ENCODE measurements around the gene RELA. TPM values are rescaled to one million over a fixed set of nuclear protein-coding genes. Genes with fewer than 3 reads are reported as not detected.

Gene RELA
- total and polyA plus RNA-seq, 2 of the 13 experiments (the other 11 are each of a cell fraction or from before 2014, with no cell fraction given): 21.4 to 40.5 TPM

DNA sequence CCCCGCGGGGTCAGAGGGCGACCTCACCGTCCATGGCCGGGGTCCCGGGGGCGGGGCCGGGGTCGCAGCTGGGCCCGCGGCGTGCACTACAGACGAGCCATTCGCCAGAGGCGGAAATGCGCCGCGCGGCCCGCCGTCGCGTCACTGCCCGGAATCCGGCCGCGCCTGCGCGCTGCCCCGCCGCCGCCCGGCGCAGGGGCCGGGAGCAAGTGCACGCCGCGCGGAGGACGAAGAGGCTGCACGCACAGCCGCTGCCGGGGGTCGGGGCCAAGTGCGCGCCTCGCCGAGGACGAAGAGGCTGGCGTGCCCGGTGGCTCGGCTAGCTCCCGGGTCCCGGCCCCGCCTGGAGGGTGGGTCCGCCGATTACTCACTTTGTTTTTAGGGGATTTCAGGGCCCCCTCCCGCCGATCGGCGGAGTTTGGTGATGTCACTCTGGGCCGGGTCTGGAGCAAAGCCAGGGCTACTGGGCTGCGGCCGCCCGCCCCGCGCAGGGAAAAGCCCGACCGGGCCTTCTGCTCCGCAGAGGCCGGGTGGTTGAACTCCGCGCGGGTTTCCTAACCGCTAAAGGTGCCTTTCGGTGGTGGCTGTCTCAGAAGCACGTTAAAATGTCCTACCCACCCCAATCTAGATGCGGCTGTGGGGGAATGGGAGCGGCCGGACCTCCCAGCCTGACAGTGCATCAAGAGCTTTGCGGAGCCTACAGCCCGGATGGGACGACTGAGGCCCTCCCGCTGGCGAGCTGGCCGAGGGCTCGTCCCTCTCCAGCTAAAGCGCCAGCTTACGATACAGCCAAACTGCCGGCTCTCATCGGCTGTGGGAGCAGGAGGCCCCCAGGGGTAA lies at the start of gene RELA (continued):
- 0 out of 2 replicates have a peak, but pooled peaks have one; percentile 50 for TF ChIP-seq ZNF546 (CRISPR knock-in tag; conservative IDR thresholded peaks at IDR 0.05)
- TF ChIP-seq, protein P1, sequence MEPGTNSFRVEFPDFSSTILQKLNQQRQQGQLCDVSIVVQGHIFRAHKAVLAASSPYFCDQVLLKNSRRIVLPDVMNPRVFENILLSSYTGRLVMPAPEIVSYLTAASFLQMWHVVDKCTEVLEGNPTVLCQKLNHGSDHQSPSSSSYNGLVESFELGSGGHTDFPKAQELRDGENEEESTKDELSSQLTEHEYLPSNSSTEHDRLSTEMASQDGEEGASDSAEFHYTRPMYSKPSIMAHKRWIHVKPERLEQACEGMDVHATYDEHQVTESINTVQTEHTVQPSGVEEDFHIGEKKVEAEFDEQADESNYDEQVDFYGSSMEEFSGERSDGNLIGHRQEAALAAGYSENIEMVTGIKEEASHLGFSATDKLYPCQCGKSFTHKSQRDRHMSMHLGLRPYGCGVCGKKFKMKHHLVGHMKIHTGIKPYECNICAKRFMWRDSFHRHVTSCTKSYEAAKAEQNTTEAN (CRISPR knock-in tag; conservative IDR thresholded peaks at IDR 0.05): no peak
- peak; percentile 73 for TF ChIP-seq ZNF777 (CRISPR knock-in tag; IDR thresholded peaks at IDR 0.05)
- TF ChIP-seq ZNF256 (CRISPR knock-in tag; conservative IDR thresholded peaks at IDR 0.05): 0 out of 2 replicates have a peak, but pooled peaks have one; percentile 26
- TF ChIP-seq ZNF292 (CRISPR knock-in tag; IDR thresholded peaks at IDR 0.05; ENCODE audit: borderline replicate concordance, low read depth): no peak
- no peak for TF ChIP-seq ELF4 (CRISPR knock-in tag; IDR thresholded peaks at IDR 0.05; ENCODE audit: borderline replicate concordance)
- peak; percentile 72 for TF ChIP-seq ZNF350 (CRISPR knock-in tag; IDR thresholded peaks at IDR 0.05; ENCODE audit: borderline replicate concordance, low read depth)
- peak; percentile 73; the same call in 1 of the 2 replicates for TF ChIP-seq ZNF552 (CRISPR knock-in tag; IDR thresholded peaks at IDR 0.05; ENCODE audit: borderline replicate concordance)
- peak; percentile 37; the same call in 1 of the 2 replicates for TF ChIP-seq ZMAT3 (CRISPR knock-in tag; conservative IDR thresholded peaks at IDR 0.05)
- TF ChIP-seq, protein P2, sequence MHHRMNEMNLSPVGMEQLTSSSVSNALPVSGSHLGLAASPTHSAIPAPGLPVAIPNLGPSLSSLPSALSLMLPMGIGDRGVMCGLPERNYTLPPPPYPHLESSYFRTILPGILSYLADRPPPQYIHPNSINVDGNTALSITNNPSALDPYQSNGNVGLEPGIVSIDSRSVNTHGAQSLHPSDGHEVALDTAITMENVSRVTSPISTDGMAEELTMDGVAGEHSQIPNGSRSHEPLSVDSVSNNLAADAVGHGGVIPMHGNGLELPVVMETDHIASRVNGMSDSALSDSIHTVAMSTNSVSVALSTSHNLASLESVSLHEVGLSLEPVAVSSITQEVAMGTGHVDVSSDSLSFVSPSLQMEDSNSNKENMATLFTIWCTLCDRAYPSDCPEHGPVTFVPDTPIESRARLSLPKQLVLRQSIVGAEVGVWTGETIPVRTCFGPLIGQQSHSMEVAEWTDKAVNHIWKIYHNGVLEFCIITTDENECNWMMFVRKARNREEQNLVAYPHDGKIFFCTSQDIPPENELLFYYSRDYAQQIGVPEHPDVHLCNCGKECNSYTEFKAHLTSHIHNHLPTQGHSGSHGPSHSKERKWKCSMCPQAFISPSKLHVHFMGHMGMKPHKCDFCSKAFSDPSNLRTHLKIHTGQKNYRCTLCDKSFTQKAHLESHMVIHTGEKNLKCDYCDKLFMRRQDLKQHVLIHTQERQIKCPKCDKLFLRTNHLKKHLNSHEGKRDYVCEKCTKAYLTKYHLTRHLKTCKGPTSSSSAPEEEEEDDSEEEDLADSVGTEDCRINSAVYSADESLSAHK (CRISPR knock-in tag; IDR thresholded peaks at IDR 0.05; ENCODE audit: borderline replicate concordance): no peak
- TF ChIP-seq, protein P3, sequence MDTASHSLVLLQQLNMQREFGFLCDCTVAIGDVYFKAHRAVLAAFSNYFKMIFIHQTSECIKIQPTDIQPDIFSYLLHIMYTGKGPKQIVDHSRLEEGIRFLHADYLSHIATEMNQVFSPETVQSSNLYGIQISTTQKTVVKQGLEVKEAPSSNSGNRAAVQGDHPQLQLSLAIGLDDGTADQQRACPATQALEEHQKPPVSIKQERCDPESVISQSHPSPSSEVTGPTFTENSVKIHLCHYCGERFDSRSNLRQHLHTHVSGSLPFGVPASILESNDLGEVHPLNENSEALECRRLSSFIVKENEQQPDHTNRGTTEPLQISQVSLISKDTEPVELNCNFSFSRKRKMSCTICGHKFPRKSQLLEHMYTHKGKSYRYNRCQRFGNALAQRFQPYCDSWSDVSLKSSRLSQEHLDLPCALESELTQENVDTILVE (CRISPR knock-in tag; IDR thresholded peaks at IDR 0.05): peak; percentile 83
- no peak for TF ChIP-seq ZNF12 (CRISPR knock-in tag; IDR thresholded peaks at IDR 0.05)
- TF ChIP-seq, protein P4, sequence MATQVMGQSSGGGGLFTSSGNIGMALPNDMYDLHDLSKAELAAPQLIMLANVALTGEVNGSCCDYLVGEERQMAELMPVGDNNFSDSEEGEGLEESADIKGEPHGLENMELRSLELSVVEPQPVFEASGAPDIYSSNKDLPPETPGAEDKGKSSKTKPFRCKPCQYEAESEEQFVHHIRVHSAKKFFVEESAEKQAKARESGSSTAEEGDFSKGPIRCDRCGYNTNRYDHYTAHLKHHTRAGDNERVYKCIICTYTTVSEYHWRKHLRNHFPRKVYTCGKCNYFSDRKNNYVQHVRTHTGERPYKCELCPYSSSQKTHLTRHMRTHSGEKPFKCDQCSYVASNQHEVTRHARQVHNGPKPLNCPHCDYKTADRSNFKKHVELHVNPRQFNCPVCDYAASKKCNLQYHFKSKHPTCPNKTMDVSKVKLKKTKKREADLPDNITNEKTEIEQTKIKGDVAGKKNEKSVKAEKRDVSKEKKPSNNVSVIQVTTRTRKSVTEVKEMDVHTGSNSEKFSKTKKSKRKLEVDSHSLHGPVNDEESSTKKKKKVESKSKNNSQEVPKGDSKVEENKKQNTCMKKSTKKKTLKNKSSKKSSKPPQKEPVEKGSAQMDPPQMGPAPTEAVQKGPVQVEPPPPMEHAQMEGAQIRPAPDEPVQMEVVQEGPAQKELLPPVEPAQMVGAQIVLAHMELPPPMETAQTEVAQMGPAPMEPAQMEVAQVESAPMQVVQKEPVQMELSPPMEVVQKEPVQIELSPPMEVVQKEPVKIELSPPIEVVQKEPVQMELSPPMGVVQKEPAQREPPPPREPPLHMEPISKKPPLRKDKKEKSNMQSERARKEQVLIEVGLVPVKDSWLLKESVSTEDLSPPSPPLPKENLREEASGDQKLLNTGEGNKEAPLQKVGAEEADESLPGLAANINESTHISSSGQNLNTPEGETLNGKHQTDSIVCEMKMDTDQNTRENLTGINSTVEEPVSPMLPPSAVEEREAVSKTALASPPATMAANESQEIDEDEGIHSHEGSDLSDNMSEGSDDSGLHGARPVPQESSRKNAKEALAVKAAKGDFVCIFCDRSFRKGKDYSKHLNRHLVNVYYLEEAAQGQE (IDR thresholded peaks at IDR 0.05; ENCODE audit: borderline replicate concordance in 1 of 2, low read depth in 1 of 2, low read length in 2 of 2): no peak
- peak; percentile 38; the same call in 1 of the 2 replicates for TF ChIP-seq ZBTB7B (CRISPR knock-in tag; IDR thresholded peaks at IDR 0.05)
- TF ChIP-seq KMT2B (CRISPR knock-in tag; IDR thresholded peaks at IDR 0.05): no peak
- TF ChIP-seq KAT8 (CRISPR knock-in tag; IDR thresholded peaks at IDR 0.05): peak; percentile 66; the same call in 1 of the 2 replicates
- TF ChIP-seq, protein P5, sequence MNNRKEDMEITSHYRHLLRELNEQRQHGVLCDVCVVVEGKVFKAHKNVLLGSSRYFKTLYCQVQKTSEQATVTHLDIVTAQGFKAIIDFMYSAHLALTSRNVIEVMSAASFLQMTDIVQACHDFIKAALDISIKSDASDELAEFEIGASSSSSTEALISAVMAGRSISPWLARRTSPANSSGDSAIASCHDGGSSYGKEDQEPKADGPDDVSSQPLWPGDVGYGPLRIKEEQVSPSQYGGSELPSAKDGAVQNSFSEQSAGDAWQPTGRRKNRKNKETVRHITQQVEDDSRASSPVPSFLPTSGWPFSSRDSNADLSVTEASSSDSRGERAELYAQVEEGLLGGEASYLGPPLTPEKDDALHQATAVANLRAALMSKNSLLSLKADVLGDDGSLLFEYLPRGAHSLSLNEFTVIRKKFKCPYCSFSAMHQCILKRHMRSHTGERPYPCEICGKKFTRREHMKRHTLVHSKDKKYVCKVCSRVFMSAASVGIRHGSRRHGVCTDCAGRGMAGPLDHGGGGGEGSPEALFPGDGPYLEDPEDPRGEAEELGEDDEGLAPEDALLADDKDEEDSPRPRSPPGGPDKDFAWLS (CRISPR knock-in tag; IDR thresholded peaks at IDR 0.05; ENCODE audit: borderline replicate concordance): 0 out of 2 replicates have a peak, but pooled peaks have one; percentile 16
- TF ChIP-seq RXRA (CRISPR knock-in tag; IDR thresholded peaks at IDR 0.05): 0 out of 2 replicates have a peak, but pooled peaks have one; percentile 18

Measured in HepG2 (cell line).